Measurements from ENCODE around the gene NR2F6.
A peak's percentile ranks its signal among the peaks of the same experiment; 100 is the strongest.
"Not testable (repeated sequence)": the region's sequence is repeated elsewhere in the genome, so short reads cannot be mapped to it uniquely, and the experiment has no call there.

The NR2F6 gene

DNA sequence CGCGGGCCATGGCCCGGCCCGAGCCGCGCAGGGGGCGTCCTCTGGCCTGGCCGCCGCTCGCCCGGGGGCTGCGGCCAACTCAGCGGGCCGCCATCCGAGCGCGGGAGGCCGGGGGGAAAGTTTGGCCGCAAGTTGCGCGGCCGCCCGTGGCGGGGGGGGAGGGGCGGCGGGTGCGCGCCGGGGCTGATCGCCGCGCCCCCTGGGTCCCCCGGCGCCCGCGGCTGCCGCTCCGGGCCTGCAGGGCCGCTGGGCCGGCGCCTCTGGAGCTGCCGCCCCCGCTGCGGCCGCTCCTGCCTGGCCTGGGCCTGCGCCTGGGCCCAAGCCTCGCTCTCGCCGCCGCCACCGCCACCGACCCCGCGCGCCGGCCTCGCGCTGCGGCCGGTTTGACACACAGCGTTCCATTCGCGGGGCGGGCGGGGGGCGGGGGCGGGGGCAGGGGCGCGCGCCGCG is at the start of gene NR2F6:
NR2F6 (minus strand) TSS at position 385 of the 450 bp plus-strand sequence. CDS start 699 bp downstream, outside the sequence.
- no peak for FAIRE-seq

DNA sequence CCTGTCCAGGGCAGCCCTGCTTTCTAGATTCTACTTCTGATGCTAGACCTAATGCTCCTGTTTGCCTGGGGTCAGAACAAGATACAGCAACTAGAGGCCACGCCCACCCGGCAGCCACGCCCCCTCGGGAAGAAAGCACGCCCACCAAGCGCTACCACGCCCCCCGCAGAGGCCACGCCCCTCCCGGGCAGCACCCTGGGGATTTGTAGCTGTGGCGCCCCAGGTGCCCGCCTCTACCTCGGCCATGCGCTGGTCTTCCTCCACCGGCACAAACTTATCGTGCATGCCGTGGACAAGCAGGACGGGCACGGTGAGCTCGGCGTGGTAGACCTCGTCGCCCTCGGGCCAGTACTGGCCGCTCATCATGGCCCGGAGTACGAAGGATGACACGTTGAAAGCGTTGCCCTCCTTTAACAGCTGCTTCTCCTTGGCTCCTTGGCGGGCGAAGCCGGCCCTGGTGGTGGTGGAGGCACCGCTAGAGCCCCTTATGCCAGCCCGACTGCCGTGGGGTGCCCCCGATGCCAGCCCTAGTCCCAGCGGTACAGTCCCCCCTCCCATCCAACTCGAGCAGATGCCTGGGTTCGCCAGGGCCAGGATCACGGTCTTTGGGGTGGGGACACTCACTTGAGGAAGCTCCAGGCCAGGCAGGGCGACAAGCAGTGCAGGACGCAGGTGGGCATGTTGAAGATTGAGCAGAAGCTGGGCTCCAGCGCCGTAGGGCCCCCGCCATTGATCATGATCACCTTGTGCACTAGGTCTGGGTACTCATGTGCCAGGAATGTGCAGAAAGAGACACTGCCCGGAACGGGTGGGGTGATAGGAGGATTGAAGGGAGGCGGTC is 48.6 kb upstream of the NR2F6 start:
- FAIRE-seq = no peak

DNA sequence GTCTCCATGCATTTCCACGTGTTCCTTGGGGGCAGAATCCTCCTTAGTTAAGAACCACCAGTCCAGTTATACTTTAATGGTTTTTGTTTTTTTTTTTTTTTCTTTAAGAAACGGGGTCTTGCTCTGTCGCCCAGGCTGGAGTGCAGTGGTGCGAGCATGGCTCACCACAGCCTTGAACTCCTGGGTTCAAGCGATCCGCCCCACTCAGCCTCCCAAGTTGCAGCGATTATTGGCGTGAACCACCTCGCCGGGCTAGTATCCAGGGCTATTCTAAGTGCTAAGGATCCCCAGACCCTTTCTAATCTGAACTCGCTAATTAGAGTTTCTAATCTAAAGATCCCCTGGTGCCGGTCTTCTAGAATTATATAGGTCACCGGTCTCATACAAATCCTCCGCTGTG is 47.9 kb upstream of the NR2F6 start:
- no peak for FAIRE-seq

DNA sequence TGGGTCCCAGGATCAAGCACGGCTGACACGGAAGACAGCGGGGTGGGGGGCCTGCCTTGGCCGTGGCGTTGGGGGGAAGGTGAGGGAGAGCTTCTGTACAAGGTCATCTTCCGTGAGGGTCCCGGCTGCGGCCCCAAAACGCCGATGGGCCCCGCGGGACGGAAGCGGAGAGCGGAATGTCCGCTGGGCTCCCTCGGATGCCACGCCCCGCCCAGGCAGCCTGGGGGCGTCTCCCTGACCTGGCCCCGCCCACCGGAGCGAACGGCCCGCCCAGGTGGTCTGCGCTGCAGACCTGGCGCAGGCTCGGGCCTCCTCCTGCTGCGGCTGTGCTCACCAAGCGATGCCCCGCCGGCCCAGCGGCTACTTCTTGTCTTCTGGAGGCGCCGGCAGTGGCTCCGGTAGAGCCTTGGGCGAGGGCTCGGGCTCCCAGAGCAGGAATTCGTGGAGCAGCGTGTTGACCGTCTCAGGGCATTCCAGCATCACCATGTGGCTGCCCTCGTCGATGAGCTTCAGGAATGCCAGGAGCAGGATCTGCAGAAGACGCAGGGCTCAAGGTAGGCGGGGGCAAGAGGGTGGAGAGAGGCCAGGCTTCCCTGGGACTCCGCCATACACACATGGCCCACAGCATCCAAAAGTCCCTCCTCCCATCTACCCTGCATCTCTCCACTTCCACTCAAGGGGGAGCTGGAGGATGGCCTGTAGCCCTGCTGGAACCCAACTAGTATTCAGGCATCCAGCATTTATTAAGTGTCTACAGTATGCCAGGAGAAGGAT is 46.8 kb upstream of the NR2F6 start:
- FAIRE-seq = peak; percentile 96

DNA sequence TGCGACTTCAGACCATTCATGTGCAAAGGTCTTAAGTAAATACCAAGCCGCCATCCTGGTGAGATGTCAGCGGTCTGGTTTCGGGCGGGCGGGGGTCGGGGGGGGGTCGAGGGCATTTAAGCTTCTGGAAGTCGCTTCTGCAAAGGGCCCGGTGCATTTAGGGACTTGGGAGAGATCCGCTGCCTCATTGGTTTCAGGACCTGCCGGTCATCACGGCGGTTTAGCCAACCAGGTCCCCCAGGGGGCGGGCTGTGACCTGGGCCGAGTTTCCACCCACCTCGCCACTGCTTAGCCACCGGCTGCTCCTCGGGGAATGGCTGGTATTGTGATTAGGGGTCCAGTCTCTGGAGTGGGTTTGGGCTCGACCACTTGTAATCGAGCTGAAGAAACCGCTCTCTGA is 43.8 kb upstream of the NR2F6 start:
- FAIRE-seq = no peak

DNA sequence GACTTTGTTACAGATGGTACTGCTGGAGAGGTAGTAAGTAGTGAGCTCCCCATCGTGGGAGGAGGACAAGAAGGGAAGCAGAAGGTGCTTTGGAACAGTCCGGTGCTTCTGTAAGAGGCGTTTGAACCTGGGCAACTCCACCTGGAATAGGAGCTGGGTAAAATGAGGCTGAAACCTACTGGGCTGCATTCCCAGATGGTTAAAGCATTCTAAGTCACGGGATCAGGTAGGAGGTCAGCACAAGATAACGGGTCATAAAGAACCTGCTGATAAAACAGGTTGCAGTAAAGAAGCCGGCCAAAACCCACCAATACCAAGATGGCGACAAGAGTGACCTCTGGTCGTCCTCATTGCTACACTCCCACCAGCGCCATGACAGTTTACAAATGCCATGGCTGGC is 41.0 kb upstream of the NR2F6 start:
- FAIRE-seq = no peak

DNA sequence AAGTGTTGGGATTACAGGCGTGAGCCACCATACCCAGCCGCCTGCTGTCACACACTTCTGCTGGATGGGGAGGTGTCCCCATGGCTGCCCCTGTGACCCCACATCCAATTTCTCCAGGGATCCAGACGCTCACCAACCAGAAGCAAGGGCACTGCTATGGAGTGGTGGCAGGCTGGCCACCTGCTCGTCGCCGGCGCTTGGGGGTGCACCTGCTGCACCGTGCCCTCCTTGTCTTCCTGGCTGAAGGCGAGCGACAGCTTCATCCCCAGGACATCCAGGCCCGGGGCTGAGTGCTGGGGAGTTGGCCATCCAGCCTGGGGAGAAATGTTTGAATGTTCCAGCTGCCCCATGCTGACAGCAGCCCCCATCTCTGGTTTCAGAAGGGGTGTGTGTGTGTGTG is 40.5 kb upstream of the NR2F6 start:
- no peak for FAIRE-seq

DNA sequence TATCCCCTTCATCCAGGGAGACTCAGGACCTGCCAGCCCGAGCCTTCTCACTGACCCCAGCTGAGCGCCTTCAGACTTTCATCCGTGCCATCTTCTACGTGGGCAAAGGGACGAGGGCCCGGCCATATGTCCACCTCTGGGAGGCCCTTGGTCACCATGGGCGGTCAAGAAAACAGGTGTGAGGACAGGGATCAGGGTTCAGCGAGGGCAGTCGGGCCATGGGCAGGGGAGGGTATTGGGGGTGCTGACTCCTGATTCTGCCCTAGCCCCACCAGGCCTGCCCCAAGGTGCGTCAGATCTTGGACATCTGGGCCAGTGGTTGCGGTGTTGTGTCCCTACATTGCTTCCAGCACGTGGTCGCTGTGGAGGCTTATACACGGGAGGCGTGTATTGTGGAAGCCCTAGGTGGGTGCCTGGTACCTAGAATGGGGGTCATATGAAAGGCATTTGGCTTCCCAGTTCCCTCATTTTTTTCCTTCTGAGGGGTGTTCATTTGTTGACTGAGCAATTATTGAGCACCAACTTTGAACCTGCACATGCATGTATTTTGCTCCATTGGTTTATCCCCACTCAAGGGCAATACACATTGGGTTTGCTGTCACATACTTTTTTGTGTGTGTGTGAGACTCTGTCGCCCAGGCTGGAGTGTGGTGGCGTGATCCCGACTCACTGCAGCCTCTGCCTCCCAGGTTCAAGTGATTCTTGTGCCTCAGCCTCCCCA is 39.9 kb upstream of the NR2F6 start:
- FAIRE-seq = no peak

DNA sequence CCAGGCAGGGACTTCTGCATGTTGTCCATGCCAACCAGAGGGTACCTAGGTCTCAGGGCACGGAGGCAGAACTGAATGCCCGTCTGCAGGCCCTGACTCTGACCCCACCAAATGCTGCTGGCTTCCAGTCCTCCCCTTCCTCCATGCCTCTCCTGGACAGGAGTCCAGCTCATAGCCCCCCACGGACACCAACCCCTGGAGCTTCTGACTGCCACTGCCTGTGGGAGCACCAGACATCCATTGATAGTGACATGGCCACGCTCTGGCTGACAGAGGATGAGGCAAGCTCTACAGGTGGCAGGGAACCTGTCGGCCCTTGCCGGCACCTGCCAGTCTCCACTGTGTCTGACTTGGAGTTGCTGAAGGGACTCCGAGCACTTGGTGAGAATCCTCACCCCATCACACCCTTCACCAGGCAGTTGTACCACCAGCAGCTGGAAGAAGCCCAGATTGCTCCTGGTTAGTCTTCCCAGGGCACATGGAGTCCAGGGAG is 37.8 kb upstream of the NR2F6 start:
- FAIRE-seq = no peak

DNA sequence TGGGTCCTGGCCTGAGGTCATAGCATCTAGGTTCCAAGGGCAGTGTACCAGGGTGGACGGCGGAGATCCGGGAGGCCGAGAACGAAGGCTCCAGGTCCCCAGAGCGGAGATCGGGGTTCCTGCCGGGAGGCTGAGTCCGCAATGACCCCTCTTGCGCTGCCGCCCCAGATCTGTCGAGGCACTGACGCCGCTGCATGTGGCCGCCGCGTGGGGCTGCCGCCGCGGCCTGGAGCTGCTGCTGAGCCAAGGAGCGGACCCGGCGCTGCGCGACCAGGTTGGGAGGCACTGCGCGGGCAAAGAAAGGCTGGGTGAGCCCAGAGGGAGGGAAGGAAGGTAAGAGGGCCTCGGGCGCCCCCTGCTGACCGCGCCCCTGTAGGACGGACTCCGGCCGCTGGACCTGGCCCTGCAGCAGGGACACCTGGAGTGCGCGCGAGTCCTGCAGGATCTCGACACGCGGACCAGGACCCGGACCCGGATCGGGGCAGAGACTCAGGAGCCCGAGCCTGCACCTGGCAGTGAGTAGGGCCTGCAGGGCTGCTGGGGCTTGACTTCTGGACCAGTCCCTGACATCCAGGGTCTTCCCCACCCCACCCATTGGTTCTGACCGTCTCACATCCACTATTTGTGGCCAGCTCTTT is 36.9 kb upstream of the NR2F6 start:
- peak; percentile 25 for FAIRE-seq

DNA sequence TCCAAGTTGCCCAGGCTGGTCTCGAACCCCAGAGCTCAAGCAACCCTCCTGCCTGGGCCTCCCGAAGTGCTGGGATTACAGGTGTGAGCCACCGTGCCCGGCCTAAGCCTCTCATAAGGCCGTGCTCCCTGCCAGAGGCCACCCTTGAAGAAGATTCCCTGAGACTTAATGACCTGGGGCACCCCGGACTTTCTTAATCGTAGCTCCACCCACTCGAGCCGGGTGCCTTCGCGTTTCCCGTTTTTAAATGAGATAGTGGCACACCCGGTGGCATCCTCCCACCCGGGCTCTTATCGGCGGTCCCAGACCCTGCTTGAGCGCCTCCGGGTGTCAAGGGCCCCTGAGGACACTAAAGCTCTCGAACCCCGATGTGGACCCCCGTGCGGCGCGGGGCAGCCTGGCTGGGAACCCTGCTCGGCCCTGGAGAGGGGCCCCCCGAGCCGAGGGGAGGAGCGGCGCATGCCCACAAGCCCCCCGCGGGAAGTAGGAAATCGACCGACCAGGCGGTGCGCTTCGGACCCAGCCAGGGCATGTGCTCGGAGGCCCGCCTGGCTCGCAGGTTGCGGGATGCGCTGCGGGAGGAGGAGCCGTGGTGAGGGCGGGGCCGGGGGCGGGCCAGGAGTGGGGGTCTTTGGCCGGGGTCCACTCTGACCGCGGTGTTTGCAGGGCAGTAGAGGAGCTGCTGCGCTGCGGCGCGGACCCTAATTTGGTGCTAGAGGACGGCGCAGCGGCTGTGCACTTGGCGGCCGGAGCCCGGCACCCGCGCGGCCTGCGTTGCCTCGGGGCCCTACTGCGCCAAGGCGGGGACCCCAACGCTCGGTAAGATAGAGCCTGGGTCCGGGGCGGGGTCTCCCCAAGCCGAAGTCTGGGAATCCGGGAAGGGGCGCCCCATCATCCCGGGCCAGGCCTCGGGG is 35.9 kb upstream of the NR2F6 start, which contains the start of gene ANKLE1:
ANKLE1 (plus strand) TSS at position 511 of the 914 bp plus-strand sequence; CDS start at position 531, 20 bp downstream.
- no peak for FAIRE-seq

DNA sequence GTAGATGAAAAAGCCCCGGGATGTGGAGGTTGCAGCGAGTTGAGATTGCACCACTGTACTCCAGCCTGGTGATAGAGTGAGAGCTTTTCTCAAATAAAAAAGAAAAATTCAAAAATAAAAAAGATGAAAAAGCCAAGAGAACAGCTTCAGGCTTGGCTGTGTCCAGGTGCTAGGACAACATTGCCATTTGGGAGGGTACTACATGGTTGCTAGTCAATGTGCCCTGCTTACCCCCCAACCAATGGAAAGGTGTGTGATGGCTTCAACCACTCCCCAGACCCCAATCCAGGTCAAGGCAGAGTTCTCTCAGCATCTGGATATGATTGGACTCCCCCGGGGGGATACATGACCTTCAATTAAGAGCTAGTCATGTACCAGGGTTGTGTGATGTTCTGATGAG is 33.7 kb upstream of the NR2F6 start:
- no peak for FAIRE-seq

DNA sequence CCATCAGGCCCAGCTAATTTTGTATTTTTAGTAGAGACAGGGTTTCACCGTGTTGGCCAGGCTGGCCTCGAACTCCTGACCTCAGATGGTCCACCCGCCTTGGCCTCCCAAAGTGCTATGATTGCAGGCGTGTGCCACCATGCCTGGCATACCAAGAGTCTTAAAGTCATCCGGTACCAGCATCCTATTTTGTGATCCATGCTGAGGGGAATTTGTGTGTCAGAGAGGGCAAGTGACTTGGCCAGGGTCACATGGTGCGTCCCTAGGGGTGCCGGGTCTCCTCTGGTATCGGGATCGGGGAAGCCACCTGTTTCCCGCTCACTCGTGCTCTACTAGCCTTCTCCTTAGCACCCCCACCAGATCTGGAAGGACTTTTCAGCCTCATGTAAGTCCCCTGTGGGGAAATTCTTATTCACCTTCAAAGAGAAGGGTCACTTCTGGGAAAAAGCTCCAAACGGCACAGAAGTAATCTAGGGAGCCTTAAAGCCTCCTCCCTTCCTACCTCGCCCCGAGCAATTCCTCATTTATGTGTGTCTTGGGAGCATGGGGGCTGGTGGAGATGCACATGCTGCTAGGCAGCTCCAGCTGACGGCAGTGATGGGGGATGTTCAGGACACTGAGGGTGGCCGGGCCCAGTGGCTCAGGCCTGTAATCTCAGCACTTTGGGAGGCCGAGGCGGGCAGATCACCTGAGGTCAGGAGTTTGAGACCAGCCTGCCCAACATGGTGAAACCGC is 29.9 kb upstream of the NR2F6 start:
- FAIRE-seq = no peak

DNA sequence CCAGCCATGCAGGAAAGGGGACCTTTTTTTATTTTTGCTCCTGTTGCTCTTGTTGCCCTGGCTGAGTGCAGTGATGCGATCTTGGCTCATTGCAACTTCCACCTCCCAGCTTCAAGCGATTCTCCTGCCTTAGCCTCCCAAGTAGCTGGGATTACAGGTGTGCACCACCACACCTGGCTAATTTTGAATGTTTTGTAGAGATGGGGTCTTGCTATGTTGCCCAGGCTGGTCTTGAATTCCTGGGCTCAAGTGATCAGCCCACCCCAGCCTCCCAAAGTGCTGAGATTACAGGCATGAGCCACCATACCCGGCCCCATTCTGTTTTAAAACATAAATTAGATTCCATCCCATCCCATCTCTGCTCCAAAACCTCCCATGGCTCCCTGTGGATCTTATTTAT is 29.2 kb upstream of the NR2F6 start:
- FAIRE-seq = not testable (repeated sequence)

DNA sequence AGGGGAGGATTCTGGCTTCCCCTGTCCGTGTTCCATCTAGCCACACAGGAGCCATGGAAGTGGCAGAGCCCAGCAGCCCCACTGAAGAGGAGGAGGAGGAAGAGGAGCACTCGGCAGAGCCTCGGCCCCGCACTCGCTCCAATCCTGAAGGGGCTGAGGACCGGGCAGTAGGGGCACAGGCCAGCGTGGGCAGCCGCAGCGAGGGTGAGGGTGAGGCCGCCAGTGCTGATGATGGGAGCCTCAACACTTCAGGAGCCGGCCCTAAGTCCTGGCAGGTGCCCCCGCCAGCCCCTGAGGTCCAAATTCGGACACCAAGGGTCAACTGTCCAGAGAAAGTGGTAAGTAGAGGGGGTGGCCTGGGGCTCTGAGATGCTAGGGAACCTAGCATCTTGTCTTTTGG is 23.0 kb upstream of the NR2F6 start:
- no peak for FAIRE-seq

DNA sequence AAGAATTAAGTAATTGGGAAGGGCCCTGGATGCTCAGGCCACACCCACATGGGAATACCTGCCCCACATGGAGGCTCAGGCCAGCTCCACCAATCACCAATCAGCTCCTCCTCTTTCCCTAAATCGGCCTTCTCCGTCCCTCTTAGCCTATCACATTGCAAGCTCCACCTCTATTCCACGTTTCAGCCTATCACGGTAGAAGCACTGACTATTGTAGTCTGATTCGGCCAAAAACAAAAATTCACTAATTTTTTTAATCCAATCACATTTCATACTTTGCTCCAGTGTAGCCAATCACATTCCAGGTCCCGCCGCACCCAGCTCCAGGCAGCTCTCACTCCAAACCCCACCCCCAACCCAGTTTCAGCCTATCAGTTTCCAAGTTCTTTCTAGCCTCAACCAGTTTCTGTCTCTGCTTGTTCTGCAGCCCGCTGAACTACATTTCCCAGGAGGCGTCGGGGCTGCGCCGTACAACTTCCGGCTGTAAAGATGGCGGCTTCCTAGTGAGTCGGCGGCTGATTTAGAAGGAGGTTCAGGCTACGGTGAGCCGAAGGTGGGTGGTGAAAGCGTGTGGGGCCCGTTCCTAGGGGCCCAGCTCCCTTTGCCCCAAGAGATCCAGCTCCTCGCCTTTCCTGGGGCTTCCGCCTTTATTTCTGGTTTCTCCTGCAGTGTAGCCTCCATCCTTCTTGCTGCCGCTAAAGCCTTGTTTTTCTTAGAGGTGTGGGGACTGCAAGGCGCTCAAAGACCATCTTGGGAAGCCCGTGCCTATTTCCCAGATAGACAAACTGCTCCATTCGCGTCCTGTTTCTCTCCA is 21.5 kb upstream of the NR2F6 start, which contains the start of gene BABAM1:
BABAM1 (plus strand) TSS at position 469 of the 814 bp plus-strand sequence. CDS start 1,364 bp downstream, outside the sequence.
- FAIRE-seq = peak; percentile 100

DNA sequence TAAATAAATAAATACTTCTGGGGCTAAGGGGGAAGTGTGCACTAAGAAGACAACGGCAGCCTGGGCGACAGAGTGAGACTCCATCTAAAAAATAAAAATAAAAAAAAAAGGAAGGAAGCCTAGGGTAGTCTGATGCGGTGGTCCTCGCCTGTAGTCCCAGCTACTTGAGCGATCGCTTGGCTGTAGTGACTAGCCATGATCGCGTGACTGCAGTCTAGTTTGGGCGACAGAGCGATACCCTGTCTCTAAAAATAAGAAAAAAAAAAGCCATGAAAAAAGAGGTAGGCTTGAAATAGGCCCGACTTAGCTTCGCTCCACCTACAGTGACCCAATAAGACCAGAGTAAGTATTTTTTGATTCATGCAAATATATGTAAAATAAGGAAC is 20.9 kb upstream of the NR2F6 start:
- FAIRE-seq = no peak

DNA sequence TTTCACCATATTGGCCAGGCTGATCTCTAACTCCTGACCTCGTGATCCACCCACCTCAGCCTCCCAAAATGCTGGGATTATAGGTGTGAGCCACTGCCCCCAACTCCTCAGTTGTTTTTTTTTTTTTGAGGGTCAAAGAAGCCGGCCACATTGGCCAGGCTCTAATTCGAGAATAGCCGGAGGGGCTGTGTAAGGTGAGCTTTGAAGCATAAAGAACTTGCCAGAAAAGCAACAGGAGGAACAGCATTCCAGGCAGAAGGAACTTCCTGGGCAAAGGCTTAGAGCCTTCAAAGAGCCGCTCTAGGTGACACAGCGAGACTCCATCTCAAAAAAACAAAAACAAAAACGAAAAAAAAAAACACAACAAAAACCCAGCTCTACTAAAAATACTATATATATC is 20.3 kb upstream of the NR2F6 start:
- no peak for FAIRE-seq

DNA sequence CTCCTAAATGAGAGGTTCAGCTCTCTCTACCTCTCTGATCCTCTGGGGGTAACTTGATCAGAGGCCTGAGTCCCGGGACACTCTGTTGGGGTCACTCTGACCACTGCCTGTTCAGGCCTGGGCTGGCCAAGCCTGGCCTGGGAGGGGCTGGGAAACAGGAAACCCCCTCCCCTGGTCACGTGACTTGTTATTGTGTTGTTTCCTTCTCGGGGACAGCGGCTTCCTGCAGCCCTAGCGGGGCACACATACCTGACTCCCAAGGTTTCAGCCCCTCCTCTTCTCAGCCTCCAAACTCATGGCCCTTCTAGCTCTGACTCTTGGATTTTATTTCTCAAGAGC is 18.9 kb upstream of the NR2F6 start, which contains the start of gene USHBP1:
USHBP1 (minus strand) TSS at position 105 of the 339 bp plus-strand sequence. CDS start 446 bp downstream, outside the sequence.
- FAIRE-seq = no peak

All from G401.6 (cell line).